Renal pelvis (tissue), 4 donors: Measurements from ENCODE around the gene COPB2. TPM values are rescaled to one million over a fixed set of nuclear protein-coding genes. Genes with fewer than 3 reads are reported as not detected.

Source experiments
- DNase-seq: peaks from one replicate; pipeline ENCODE4 v3.0.0-alpha.2; 2013
- polyA plus RNA-seq, 3 donors: library from polyadenylated mRNA; unstranded; fragments of 120-200 nt; gene quantifications; one replicate each; pipeline ENCODE4 v1.2.1, GENCODE V29; 2013; ENCODE audit not compliant: insufficient read length in 3 of 3

COPB2 gene
- polyA plus RNA-seq, 3 donors = 127 to 155 (median 154) TPM

GRCh38 chr3:139310474-139310933, 78.9 kb downstream of the COPB2 start:
- DNase-seq = no peak

GRCh38 chr3:139309880-139310279, 79.6 kb downstream of the COPB2 start:
- DNase-seq = no peak

- no peak for DNase-seq
These were observed 80.3 kb downstream of the COPB2 start for GRCh38 chr3:139309061-139309591.

- no peak for DNase-seq
These were observed 80.9 kb downstream of the COPB2 start for GRCh38 chr3:139308560-139308959.

- no peak for DNase-seq
These were observed 81.6 kb downstream of the COPB2 start for GRCh38 chr3:139307601-139308555.

Other genes with a start within 250 kb of the COPB2 start
- 10 to 100 TPM; 57.5 to 60.3 (median 58.3) TPM for gene MRPS22, start 45.6 kb downstream of the COPB2 start, polyA plus RNA-seq
- 1 to 10 TPM in 1 of 3 donors, under 1 TPM in 2; 0.57 to 1.2 (median 0.58) TPM for gene RBP2, start 86.9 kb upstream of the COPB2 start, polyA plus RNA-seq
- 100 to 1,000 TPM; 239 to 351 (median 255) TPM for gene RBP1, start 150.1 kb upstream of the COPB2 start, polyA plus RNA-seq